ENCODE measurements around the gene TCF23.
"Not testable (repeated sequence)": the region's sequence is repeated elsewhere in the genome, so short reads cannot be mapped to it uniquely, and the experiment has no call there.

Gene TCF23

GRCh38 chr2:27148801-27149439 lies at the start of gene TCF23:
Gene TCF23, plus strand, starts transcription at chr2:27149004. Its CDS starts 130 bp downstream, at chr2:27149134.
- DNase-seq = no peak

DNA sequence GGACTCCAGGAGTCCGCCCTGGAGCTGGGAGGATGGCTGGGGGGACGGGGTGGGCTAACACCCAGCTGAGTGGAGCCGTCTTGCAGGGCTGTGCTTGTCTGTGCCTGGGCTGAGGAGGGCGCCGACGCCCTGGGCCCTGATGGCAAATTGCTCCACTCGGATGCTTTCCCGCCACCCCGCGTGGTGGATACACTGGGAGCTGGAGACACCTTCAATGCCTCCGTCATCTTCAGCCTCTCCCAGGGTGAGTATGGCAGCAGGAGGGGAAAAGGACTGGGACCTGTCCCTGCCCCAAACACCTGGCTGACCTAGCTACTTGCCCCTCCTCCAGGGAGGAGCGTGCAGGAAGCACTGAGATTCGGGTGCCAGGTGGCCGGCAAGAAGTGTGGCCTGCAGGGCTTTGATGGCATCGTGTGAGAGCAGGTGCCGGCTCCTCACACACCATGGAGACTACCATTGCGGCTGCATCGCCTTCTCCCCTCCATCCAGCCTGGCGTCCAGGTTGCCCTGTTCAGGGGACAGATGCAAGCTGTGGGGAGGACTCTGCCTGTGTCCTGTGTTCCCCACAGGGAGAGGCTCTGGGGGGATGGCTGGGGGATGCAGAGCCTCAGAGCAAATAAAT lies 49.4 kb upstream of the TCF23 start:
- DNase-seq = no peak

DNA sequence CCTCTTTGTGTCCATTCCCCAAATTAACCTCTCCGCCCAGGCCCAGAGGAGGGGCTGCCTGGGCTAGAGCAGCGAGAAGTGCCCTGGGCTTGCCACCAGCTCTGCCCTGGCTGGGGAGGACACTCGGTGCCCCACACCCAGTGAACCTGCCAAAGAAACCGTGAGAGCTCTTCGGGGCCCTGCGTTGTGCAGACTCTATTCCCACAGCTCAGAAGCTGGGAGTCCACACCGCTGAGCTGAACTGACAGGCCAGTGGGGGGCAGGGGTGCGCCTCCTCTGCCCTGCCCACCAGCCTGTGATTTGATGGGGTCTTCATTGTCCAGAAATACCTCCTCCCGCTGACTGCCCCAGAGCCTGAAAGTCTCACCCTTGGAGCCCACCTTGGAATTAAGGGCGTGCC lies 48.8 kb upstream of the TCF23 start:
- DNase-seq = no peak

DNA sequence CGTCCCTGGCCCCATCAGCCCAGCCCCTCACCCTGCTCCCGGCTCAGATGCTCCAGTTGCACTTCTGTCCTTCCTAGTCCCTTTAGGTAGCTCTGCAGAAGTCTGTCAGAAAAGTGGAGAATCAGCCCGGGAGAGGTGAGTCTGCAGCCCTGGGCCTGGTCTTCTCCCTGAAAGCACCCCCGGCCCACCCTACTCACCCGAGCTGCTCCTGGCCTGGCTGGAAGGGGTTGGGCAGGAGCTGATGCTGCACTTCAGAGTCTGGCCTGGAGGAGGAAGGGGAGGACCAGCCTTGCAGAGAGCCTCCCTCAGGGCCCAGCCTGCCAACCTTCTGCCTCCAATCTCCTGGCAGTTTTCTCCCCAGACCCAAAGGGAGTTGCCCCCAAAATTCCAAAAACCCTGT lies 46.5 kb upstream of the TCF23 start:
- no peak for DNase-seq

- no peak for DNase-seq
Observed at GRCh38 chr2:27105981-27106380, 42.8 kb upstream of the TCF23 start.

DNA sequence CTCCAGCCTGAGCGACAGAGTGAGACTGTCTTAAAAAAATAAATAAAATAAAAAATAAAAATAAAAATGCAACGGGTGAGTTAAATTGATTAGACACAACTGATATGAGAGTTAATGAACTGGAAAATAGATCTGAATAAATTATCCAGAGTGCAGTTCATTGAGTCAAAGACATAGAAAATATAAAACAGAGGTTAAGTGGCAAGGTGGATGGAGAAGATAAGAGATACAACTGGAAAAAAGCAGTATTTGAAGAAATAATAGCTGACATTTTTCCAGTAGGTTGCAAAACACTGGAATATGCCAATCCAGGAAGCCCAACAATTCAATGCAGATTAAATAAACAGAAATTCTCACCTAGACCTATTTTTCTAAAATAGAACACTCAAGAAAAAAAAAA lies 40.6 kb upstream of the TCF23 start:
- DNase-seq = no peak

GRCh38 chr2:27109083-27109482 lies 39.7 kb upstream of the TCF23 start:
- no peak for DNase-seq

- DNase-seq = not testable (repeated sequence)
Observed at GRCh38 chr2:27110603-27111352, 38.0 kb upstream of the TCF23 start.

GRCh38 chr2:27111392-27112078 lies 37.3 kb upstream of the TCF23 start:
- DNase-seq = not testable (repeated sequence)

DNA sequence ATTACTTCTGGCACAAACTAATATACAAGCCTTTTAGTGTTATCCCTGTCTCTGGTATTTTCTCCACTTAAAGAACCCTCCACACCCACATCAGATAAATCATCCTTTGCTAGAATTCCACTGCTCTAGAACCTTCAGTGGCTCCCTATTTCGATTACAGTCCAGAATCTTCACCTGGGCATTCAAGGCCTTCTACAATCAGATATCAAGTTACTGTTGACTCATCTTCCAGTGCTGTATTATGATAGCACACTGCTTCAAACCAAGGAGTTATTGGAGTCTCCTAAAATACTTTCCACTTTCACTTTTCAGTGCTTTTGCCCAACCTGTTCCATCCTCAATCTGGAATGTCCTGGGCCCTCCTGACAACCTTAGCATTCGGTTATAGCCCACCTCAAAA lies 33.3 kb upstream of the TCF23 start:
- DNase-seq = no peak

- DNase-seq = peak in 1 of 51 donors; percentile 6
Observed at GRCh38 chr2:27117995-27118524, 30.7 kb upstream of the TCF23 start.

GRCh38 chr2:27118525-27119329 lies 30.1 kb upstream of the TCF23 start, which contains the start of gene CGREF1:
Gene CGREF1, minus strand, starts transcription at chr2:27119128. Its CDS starts 14,762 bp downstream, at chr2:27104366.
- DNase-seq = peak in 7 of 51 donors; percentile 7 to 31 (median 15)

- not testable (repeated sequence) for DNase-seq
Observed at GRCh38 chr2:27119330-27119670, 29.5 kb upstream of the TCF23 start.

- DNase-seq = no peak
Observed at GRCh38 chr2:27121906-27122305, 26.9 kb upstream of the TCF23 start.

DNA sequence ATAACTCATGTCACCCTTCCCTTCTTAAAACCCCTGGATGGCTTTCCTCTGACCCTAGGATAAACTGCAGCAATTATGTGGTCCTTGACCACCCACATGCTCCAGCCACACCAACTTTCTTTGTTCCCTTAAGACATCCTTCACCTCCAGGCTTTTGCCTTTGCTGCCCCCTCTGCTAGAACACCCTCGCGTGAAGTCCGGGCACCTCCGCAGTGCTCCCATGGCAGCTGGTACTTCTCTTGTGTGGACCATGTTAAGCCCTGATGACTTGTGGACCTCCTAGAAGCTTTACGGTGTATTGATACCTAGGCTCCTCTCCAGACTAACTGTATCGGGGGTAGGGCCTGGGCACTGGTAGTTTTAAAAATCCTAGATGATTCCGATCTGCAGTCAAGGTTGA lies 26.0 kb upstream of the TCF23 start:
- no peak for DNase-seq

GRCh38 chr2:27123302-27124150 lies 25.3 kb upstream of the TCF23 start, which contains the start of gene ABHD1:
Gene ABHD1, plus strand, starts transcription at chr2:27123815. Its CDS starts 134 bp downstream, at chr2:27123949.
- DNase-seq = peak in 49 of 51 donors; percentile 13 to 82 (median 54)

- DNase-seq = no peak
Observed at GRCh38 chr2:27125104-27125503, 23.7 kb upstream of the TCF23 start.

- no peak for DNase-seq
Observed at GRCh38 chr2:27126252-27126710, 22.5 kb upstream of the TCF23 start.

GRCh38 chr2:27127883-27128667 lies 20.7 kb upstream of the TCF23 start:
- no peak for DNase-seq

Measured in hypothalamus (tissue), 51 donors.